B cell (primary cell): ENCODE results near the gene ZNG1E.
"Not testable (repeated sequence)": the region's sequence is repeated elsewhere in the genome, so short reads cannot be mapped to it uniquely, and the experiment has no call there.

ENCODE experiments used
- EZH2 ChIP-seq: IDR thresholded peaks from 2 replicates; pipeline ENCODE4 v1.6.1; 2012; ENCODE audit warnings: borderline replicate concordance, low read depth, mild to moderate bottlenecking, moderate library complexity, low read length; ENCODE audit not compliant: insufficient read depth, poor library complexity, severe bottlenecking
- TF ChIP-seq, protein P1 (sequence below): fragments of 200-600 bp; IDR thresholded peaks from one replicate; pipeline ENCODE4 v1.8.0; 2022; ENCODE audit warnings: antibody characterized with exemption, mild to moderate bottlenecking

DNA sequence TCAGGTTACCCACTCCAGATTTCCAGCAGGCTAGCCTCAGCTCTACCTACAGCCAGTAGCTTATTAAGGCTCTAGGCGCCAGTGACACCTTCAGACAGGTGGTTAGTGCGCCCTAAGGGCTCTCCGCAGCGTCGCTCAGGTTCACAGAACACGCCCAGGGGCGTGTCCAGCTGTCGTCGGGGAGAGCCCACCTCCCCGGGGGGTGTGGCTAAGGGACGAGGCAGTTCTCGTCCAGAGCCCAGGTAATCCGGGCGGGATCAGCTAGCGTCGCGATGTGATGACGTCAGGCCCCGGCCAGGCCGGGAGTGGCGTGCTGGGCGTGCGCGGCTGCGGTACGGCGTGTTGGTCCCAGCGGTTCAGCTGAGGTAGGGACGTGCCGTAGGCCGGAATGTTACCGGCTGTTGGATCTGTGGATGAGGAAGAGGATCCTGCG lies at the start of gene ZNG1E:
- not testable (repeated sequence) for TF ChIP-seq EZH2
- TF ChIP-seq, protein P1, sequence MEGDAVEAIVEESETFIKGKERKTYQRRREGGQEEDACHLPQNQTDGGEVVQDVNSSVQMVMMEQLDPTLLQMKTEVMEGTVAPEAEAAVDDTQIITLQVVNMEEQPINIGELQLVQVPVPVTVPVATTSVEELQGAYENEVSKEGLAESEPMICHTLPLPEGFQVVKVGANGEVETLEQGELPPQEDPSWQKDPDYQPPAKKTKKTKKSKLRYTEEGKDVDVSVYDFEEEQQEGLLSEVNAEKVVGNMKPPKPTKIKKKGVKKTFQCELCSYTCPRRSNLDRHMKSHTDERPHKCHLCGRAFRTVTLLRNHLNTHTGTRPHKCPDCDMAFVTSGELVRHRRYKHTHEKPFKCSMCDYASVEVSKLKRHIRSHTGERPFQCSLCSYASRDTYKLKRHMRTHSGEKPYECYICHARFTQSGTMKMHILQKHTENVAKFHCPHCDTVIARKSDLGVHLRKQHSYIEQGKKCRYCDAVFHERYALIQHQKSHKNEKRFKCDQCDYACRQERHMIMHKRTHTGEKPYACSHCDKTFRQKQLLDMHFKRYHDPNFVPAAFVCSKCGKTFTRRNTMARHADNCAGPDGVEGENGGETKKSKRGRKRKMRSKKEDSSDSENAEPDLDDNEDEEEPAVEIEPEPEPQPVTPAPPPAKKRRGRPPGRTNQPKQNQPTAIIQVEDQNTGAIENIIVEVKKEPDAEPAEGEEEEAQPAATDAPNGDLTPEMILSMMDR = not testable (repeated sequence)
